HG03095 (cell line): Measurements from ENCODE around the gene FTL.

ENCODE experiments used
- ATAC-seq: cut with Tn5 transposase; IDR thresholded peaks from one replicate; pipeline ENCODE4 v1.9.1; 2021; ENCODE audit warnings: moderate library complexity; ENCODE audit not compliant: unreplicated experiment

FTL gene

GRCh38 chr19:48964205-48965039 is 687 bp upstream of the FTL start:
- no peak for ATAC-seq

- ATAC-seq = no peak
Measured at GRCh38 chr19:48965806-48966540, 864 bp downstream of the FTL start.

- ATAC-seq = no peak
Measured at GRCh38 chr19:48966541-48967345, 1.6 kb downstream of the FTL start.

- ATAC-seq = no peak
Measured at GRCh38 chr19:48967346-48968178, 2.5 kb downstream of the FTL start.

GRCh38 chr19:48968179-48968661 is 3.1 kb downstream of the FTL start:
- ATAC-seq = no peak

GRCh38 chr19:48968813-48969218 is 3.7 kb downstream of the FTL start:
- ATAC-seq = no peak

GRCh38 chr19:48969276-48970138 is 4.4 kb downstream of the FTL start:
- ATAC-seq = no peak

GRCh38 chr19:48970139-48970766 is 5.1 kb downstream of the FTL start:
- no peak for ATAC-seq

- no peak for ATAC-seq
Measured at GRCh38 chr19:48970923-48971395, 5.8 kb downstream of the FTL start.

- no peak for ATAC-seq
Measured at GRCh38 chr19:48975947-48976847, 11.1 kb downstream of the FTL start.

- no peak for ATAC-seq
Measured at GRCh38 chr19:48977061-48977460, 12.0 kb downstream of the FTL start.

GRCh38 chr19:48982280-48982679 is 17.2 kb downstream of the FTL start:
- no peak for ATAC-seq

GRCh38 chr19:48985711-48986110 is 20.6 kb downstream of the FTL start:
- no peak for ATAC-seq

GRCh38 chr19:48986211-48986610 is 21.1 kb downstream of the FTL start:
- ATAC-seq = no peak

- no peak for ATAC-seq
Measured at GRCh38 chr19:48987323-48987722, 22.2 kb downstream of the FTL start.

- no peak for ATAC-seq
Measured at GRCh38 chr19:48988286-48988685, 23.2 kb downstream of the FTL start.

GRCh38 chr19:48988860-48989259 is 23.8 kb downstream of the FTL start:
- ATAC-seq = no peak
